Globus pallidus (tissue), 1 donor: ENCODE results near the gene MPG.

Experiments
- DNase-seq: peaks from one replicate; pipeline ENCODE4 v3.0.0-alpha.2; 2015; ENCODE audit warnings: low spot score

Gene MPG

DNA sequence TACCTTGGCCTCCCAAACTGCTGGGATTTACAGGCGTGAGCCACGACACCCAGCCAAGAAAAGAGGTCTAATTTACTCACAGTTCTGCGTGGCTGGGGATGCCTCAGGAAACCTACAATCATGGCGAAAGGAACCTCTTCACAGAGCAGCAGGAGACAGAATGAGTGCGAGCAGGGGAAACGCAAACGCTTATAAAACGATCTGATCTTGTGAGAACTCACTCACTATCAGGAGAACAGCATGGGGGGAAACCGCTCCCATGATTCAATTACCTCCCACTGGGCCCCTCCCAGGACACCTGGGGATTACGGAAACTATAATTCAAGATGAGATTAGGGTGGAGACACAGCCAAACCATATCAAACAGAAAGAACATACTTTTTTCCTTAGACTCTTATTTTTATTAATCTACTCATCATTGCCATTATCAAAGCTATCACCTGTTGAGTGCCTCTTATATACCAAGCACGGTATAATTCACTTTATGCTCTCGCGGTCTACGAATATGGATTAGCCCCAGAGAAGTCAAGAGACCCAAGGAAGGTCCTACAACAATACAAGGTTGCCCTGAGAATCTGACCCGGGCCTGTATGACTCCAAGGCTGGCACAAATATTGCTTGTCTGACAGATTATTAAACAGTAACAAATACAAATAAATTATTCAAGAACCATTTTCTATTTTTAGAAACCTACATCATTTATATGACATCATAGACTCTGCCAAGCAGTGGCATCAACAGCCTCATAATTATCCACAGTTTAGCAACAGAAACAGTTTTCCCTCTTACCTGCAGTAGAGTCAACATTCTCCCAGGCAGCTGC is 27.0 kb upstream of the MPG start:
- DNase-seq: no peak

DNA sequence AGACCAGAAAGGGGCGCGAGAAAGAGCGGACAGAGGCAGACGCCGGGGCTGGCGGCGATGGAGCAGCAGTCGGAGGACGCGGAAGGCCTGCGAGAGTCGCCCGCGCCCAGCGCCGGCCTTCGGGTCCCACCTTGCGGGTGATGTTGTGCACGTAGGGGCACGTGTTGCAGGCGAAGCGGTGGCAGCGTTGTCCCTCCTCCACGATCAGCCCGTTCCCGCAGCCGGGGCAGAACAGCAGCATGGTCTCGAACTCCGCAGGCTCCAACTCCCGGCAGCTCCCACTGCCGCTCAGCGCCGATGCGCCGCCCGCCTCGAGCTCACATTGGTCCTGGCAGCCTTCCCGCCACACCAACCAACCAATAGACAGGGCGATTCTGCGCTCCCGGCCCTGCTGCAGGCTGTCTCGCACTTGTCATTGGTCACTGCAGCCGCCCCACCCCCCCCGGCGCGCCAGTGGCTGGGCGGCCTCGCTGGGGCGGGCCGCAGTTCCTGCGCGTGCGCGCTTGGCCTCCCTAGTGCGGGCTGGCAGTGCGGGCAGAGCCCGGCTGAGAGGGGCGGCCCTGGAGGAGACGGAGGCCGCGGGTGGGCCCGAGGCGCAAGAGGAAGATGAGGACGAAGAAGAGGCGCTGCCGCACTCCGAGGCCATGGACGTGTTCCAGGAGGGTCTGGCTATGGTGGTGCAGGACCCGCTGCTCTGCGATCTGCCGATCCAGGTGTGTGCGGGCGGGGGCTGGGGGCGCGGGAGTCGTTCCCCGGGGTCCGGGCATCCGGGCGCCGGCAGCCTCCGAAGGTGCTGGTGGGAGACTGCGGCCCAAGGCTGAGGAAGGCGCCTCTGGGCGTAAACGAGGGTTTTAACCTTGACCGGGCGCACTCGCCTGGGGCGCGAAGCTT is 24.4 kb upstream of the MPG start, which contains the start of the genes POLR3K and SNRNP25:
Gene POLR3K (minus strand): TSS at position 263 of the 891 bp plus-strand sequence. CDS start 22 bp downstream, at position 241.
Gene SNRNP25 (plus strand): TSS at position 483 of the 891 bp plus-strand sequence. CDS start 189 bp downstream, at position 672.
- DNase-seq: peak; percentile 97

DNA sequence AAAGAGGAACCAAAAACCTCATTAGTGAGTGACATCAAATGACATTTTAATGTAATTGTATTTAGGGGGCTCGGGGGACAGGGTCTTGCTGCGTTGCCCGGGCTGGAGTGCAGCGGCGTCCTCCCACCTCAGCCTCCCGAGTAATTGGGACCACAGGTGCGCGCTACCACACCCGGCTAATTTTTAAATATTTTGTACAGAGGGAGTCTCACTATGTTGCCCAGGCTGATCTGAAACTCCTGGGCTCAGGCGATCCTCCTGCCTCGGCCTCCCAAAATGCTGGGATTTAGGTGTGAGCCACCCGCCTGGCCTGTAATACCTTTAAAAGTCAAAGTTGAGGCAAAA is 23.8 kb upstream of the MPG start:
- no peak for DNase-seq

DNA sequence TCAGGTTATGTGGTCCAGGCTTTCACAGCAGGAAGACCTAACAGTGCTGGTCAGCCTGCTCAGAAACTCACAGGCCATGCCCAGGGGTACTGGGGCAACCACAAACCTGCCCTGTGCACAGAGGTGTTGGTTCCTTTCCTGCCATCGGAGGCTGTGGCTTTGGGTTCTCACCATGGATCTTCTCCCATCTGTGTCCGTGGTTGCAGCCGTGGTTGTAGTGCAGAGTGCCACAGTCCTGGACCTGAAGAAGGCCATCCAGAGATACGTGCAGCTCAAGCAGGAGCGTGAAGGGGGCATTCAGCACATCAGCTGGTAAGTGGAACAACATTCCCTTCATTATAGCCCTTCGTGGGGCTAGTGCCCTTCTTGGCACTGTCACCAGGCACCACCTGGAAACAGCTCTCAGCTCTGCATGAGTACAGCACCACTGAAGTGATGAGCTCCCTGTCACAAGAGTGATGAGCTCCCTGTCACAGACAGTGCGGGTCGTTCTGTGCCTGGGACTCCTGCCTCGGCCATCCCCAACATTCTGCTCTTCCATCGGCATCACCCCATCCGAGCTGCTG is 22.4 kb upstream of the MPG start:
- DNase-seq: no peak

DNA sequence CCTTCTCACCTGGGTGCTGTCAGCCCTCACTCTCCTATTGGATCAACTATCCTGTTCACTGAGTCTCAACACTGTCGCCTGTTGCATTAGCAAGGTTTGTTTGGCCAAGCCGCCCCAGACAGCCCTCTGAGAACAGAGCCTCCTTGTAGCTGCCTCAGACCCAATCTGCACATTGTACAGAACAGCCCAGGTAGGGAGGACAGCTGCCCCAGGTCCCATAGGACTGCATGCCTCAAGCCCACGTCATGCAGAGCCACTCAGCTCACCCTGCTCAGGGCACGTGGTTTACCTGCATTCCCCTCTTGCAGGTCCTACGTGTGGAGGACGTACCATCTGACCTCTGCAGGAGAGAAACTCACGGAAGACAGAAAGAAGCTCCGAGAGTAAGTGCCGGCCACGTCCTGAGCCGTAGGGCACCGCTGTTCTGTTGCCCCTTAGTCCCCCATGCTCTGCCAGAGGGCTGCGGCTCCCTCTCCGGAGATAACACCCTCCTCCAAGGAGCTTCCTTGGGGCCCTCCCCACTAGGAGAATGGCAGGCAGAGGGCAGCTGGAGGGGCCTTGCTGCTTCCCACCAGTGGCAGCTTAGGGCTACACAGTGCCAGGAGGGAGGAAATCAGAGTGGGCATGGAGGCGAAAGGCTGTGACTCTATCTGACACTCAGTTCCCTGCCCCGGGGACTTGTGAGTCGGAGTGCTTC is 21.6 kb upstream of the MPG start:
- no peak for DNase-seq

DNA sequence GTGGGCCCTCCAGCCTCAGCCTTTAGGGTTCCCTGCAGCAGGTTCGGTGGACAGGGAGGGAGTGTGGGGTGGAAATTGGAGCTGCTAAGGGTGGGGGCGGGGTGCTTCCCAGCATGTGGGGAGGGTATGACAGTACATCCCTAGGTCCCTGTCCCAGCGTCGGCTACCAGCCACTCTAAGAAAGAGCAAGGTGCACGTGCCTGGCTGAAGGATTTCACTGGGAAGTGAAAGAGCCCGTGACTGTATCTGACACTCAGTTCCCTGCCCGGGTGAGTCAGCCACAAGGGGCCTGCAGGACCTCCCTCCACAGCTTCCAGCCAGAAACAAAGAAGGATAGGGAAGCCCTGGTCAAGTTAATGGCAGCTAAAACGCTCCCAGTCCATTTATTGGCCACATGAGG is 20.3 kb upstream of the MPG start:
- DNase-seq: no peak

DNA sequence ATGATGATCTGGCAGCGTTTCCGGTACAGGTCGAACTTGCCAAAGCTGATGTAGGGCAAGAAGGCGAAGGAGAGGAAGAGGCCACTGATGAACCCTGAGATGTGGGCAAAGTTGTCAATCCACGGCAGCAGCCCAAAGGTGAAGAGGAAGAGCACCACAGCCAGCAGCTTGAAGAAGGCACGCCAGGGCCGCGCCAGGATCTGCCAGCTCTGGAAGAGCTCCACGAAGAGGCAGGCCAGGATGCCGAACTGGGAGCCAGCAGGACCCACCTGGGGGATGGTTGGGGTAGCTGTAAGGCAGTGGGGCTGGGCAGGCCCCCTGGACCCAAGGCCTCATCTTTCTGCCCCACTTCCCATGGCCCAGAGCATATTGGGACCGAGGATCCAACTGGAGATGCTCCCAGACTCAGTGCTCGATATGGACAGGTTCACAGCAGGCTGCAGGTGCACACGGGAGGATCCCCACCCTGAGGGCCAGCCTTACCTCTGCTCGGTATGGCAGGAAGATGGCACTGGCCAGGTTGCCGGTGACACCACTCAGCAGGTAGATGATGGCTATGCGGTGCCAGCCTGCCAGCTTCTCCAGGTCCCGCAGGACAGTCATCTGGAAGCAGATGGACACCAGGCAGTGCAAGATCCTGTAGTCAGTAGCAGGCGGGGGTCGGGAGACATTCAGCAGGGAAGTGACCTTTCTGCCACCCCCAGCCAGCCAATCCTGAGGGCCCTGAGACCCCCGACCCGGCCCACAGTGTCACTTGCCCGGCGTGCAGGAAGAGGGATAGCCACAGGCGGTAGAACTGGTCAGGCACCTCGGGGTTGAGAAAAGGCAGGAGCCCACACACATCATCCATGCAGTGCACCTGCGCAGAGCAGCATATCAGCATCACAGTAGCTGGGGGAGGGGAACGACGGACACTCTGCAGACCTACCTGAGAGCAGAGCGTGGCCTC is 19.3 kb upstream of the MPG start:
- DNase-seq: no peak

DNA sequence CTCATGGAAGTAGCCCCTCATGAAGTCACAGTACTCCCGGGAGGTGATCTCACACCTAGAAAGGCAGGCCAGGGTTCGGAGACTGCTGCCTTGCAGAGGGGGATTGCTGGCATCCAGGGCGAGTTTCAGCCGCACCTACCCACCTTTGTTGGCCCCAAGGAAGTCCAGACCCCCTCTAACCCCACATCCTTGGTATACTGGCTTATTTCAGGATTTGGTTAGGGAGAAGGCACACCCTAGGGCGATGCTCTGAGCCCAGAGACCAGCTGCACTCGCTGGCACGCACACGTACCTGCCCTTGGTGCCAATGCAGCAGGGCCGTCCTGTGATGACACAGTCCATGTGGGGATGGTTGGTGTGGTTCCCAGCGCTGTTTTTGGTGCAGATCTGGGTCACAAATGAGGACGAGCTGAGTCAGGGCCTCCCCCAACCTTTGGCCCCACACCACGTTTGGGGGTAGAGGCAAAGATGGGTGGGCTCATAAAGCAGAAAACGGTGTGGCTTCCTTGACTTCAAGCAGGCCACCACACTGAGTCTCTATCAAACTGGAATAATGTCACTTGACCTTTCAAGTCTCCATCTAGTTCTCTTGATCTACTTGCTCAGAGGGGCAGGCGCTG is 18.5 kb upstream of the MPG start:
- DNase-seq: no peak

DNA sequence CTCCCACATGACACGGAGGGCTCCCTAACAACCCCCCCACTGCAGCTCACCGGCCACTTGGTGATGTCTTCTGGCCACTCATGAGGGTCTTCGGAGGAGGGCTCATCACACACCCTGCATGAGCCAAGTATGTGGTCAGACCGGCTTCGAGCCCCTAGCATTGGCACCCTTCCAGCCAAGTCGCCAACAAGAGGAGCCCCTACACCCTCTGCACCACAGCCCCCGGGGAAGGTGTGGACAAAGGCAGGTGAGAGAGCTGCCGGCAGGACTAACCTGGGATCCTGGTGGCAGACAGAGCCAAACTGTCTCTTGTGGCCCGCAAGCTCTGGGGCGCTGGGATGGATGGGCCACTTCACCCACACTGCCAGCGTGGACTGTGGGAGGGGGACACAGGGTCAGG is 17.9 kb upstream of the MPG start:
- DNase-seq: no peak

DNA sequence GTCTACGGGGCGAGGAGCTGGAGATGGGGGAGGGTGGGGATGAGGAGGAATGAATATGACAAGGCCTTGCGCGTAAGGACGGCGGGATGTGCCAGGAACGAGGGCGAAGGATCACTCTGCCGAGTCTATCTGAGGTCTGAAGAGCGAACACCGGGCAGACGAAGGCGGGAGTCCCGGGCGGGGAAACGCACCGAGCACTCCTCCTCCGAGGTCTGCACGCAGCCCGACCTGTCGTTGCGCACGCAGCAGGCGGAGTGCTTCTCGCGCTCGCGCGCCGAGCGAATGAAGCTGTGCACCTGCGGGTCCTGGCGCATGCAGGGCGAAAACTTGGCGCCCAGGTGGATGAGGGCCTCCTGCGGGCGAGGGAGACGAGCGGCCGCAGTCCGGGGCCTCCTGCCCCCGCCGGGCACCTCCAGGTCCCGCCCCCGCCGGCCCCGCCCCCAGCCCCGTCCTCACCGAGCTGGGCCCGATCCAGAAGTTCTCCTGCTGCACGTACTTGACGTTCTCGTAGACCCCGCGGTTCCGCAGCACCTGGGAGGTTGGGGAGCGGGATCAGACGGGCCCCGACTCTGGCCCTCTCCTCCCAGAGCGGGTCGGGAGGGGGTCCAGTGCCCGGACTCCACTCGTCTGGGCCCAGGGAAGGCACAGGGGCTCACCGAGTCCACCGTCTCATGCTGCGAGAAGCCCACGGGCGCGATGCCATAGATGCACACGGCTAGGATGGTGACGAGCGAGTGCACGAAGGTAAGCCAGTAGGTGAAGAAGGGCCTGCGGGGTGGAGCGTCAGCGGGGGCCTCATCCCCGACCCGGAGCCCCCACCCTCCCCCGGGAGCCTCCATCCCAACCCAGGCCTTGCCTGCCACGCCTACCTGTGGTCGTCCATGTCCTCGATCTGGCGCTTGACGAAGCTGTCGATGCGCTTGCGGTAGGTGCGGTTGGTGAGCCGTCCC is 16.8 kb upstream of the MPG start:
- DNase-seq: no peak

DNA sequence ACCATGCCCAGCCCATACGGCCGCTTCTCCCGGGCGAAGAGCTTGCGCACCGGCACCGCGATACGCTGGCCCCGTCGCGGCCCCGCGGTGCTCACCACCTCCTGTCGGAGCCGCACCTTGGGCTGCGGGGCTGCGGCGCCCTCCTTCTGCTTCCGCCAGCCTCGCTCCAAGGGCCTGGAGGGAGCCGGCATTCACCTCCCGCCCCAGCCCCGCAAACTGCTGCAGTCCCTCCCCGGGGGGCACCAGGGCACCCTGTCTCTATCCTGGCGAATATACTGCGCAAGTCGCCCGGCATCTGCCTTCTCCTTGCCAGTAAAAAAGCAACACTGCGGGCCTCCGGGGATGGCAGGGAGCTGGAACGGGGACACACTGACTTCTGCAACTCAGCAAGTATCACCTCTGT is 16.1 kb upstream of the MPG start:
- DNase-seq: no peak

DNA sequence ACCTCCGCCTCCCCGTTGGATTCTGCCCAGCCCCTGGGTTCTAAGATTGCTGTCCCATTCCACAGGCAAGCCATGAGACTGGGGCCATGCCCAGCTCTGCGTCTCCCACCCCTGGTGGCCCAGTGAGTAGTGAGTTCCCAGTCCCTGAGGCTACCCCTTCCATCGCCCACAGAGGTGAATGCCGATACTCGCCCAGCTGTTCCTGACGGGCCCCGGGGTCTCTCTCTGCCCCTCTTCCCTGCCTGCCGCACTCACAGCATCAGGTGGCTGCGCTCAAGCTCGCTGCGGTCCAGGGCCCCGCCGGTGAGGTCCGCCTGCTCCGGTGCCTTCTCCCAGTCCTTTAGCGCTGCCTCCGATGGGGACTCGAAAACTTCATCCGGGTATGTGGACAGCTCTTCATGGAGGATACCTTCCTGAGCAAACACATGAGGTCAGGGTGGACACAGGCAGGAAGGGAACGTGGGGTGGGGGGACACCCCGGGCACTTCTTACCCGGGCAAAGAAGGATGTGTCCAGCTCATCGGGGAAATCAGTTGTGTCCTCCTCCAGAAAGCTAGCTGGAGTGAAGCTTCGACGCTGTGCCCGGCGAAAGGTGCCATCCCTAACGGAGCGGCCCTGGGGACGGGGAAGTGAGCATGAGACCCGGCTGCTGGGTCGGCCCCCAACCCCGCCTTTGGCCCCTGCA is 15.6 kb upstream of the MPG start:
- no peak for DNase-seq

DNA sequence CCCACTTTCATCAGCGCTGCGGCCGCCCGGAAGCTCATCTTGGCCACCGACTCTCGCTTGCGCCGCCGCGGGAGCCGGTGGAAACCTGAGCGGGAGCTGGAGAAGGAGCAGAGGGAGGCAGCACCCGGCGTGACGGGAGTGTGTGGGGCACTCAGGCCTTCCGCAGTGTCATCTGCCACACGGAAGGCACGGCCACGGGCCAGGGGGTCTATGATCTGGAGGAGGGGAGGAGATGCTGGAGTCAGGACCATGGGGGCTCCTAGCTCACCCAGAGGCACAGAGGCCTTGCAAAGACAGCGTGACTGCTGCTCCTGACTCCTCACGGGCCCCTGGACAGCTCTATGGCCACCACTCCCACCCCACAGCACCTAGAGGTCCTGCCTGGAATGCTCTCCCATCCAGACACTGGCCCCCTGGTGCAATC is 15.0 kb upstream of the MPG start:
- DNase-seq: no peak

DNA sequence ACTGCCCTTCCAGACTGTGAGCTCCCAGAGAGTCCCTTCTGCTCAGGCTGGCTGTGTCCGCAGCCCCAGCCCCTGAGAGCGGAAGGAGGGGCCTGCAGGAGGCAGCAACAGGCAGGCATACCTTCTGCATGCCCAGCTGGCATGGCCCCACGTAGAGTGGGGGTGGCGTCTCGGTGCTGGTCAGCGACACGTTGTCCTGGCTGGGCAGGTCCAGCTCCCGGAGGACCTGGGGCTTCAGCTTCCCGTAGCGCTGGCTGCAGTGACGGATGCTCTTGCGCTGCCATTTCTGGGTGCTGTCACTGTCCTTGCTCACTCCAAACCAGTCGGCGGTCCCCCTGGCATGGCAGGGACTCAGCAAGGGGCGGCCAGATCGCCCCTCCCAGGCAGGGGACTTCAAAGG is 14.6 kb upstream of the MPG start:
- no peak for DNase-seq

DNA sequence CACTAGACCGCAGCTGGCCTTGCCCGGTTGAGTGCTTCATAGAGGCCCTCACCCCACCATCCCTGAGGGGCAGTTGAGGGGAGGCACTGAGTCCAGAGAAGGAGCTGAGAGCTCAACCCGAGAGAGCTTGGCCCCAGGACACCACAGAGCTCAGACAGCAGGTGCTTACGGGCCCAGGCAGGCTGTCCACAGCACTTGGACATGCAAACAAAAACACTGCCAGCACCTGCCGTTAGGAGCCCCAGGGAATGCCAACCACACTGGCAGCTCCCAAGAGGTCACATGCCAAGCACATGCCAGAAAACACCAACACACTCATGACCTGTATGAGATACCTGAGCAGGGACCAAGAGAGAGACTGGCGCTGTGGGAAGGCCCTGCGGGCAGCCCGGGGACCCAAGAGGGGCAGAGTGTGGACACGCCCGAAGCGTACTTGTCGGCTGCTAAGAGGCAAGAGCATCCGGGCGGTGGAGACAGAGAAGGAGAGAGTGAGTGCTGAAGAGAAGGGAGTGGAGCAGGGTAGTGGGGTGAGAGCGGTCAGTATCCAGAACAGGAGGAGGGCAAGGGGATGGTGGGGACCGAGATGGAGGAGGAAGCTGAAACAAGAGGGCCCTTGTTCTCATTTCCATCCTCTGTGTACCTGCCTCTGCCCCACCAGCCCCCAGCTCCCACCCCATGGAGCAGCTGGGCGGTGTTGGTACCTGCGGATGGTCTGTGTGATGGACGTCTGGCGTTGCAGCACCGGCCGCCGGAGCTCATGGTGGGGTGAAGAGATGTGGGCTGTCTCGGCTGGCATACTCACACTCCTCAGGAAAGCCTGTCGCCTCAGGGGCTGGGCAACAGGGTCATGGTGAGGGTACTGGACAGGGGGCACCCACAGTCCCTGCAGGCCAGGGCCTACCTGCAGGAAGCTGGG is 13.8 kb upstream of the MPG start:
- no peak for DNase-seq

DNA sequence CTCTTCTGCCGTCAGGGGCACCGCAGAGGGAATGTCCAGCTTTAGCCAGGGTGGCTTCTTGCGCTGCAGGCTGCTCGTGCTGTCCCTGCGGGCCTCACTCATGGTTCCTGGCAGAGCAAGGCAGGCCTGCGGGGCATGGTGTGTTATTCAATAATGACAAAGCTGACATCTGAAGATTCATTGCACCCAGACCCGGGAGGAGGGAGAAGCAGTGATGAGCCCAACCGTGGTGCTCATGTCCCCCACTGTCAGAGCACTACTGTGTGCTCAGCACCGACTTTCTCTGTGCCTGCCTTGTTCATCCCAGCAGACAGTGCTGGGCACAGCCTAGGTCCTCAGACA is 13.1 kb upstream of the MPG start:
- DNase-seq: no peak

DNA sequence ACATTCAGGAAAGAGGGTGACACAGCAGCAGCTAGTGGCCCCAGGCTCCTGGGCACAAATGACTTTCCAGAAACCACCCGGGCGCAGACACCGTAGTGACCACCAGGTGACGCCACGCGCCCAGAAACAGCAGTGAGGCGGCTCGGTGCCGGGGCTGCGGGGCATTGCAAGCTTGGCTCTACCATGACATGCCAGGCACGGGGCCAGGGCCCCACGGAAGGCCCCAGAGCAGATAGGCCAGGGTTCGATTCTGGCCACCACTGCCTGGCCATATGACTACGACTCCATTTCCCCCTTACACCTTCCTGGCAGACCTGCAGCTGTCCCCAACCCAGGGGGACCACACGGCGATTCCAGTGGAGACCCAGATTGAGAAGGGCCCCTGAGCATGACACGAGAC is 12.3 kb upstream of the MPG start:
- DNase-seq: peak; percentile 76
